Chondrocyte (in vitro differentiated cells): ENCODE results near the gene NPTX1. TPM values are rescaled to one million over a fixed set of nuclear protein-coding genes. Genes with fewer than 3 reads are reported as not detected.

Experiments
- DNase-seq: peaks from one replicate; pipeline ENCODE4 v3.0.0; 2021; ENCODE audit warnings: mixed read lengths, low spot score
- H3K27ac Mint-ChIP-seq: one replicate; pipeline ENCODE4 v1.8.0; 2021; ENCODE audit warnings: mild to moderate bottlenecking, moderate library complexity, mixed read lengths; ENCODE audit not compliant: unreplicated experiment
- H3K27me3 Mint-ChIP-seq: 2 replicates; pipeline ENCODE4 v1.8.0; 2021; ENCODE audit warnings: low read depth, mixed read lengths
- H3K36me3 Mint-ChIP-seq: 2 replicates; pipeline ENCODE4 v1.8.0; 2021; ENCODE audit warnings: low read depth, mixed read lengths
- H3K4me1 Mint-ChIP-seq: 2 replicates; pipeline ENCODE4 v1.8.0; 2021; ENCODE audit warnings: low read depth, mild to moderate bottlenecking, mixed read lengths
- H3K4me3 Mint-ChIP-seq: one replicate; pipeline ENCODE4 v1.8.0; 2021; ENCODE audit warnings: mild to moderate bottlenecking, moderate library complexity, mixed read lengths; ENCODE audit not compliant: unreplicated experiment
- H3K9me3 Mint-ChIP-seq: 2 replicates; pipeline ENCODE4 v1.8.0; 2021; ENCODE audit warnings: low read depth, mixed read lengths
- CTCF ChIP-seq: fragments of 200-600 bp; sonication (generic); IDR thresholded peaks from 2 replicates; pipeline ENCODE4 v1.5.0; 2021; ENCODE audit warnings: antibody characterized with exemption, mild to moderate bottlenecking, moderate library complexity
- total RNA-seq: library from RNA; stranded (reverse); gene quantifications from 3 replicates; pipeline ENCODE4 v1.2.1, GENCODE V29; 2021

Gene NPTX1
- total RNA-seq, 1 donor from 2014 or later = 16.5 TPM

GRCh38 chr17:80424878-80425765 is 51.3 kb downstream of the NPTX1 start:
- peaks cover under 1% of the 10 kb centered on the region for H3K36me3 Mint-ChIP-seq
- DNase-seq = peak; percentile 92
- no peaks in the 10 kb centered on the region for H3K27me3 Mint-ChIP-seq
- no peaks in the 10 kb centered on the region for H3K4me1 Mint-ChIP-seq
- H3K27ac Mint-ChIP-seq = no peak overlapping the region
- no peaks in the 10 kb centered on the region for H3K9me3 Mint-ChIP-seq
- H3K4me3 Mint-ChIP-seq = no peak overlapping the region
- no peak for TF ChIP-seq CTCF

GRCh38 chr17:80424261-80424660 is 52.1 kb downstream of the NPTX1 start:
- Mint-ChIP-seq H3K4me1 (no peaks in the 10 kb centered on the region), H3K9me3 (no peaks in the 10 kb centered on the region), H3K4me3 (no peak overlapping the region), H3K27ac (no peak overlapping the region), H3K27me3 (no peaks in the 10 kb centered on the region), H3K36me3 (no peaks in the 10 kb centered on the region)
- TF ChIP-seq CTCF = no peak
- DNase-seq = peak; percentile 68

- Mint-ChIP-seq H3K4me1 (no peaks in the 10 kb centered on the region), H3K27ac (no peak overlapping the region), H3K9me3 (no peaks in the 10 kb centered on the region), H3K27me3 (no peaks in the 10 kb centered on the region), H3K36me3 (no peaks in the 10 kb centered on the region), H3K4me3 (no peak overlapping the region)
- DNase-seq = peak; percentile 76
- no peak for TF ChIP-seq CTCF
Measured at GRCh38 chr17:80423536-80424225, 52.7 kb downstream of the NPTX1 start.

- Mint-ChIP-seq H3K27me3 (no peaks in the 10 kb centered on the region), H3K27ac (no peak overlapping the region), H3K36me3 (peaks cover 3% of the 10 kb centered on the region), H3K4me1 (peaks cover under 1% of the 10 kb centered on the region), H3K9me3 (no peaks in the 10 kb centered on the region), H3K4me3 (no peak overlapping the region)
- DNase-seq = peak; percentile 62
- TF ChIP-seq CTCF = no peak
Measured at GRCh38 chr17:80422981-80423380, 53.4 kb downstream of the NPTX1 start.

GRCh38 chr17:80422276-80422675 is 54.1 kb downstream of the NPTX1 start:
- H3K9me3 Mint-ChIP-seq = no peaks in the 10 kb centered on the region
- H3K27ac Mint-ChIP-seq = no peak overlapping the region
- no peaks in the 10 kb centered on the region for H3K27me3 Mint-ChIP-seq
- peaks cover 4% of the 10 kb centered on the region for H3K4me1 Mint-ChIP-seq
- no peak overlapping the region for H3K4me3 Mint-ChIP-seq
- peaks cover 5% of the 10 kb centered on the region for H3K36me3 Mint-ChIP-seq
- peak; percentile 86 for DNase-seq
- TF ChIP-seq CTCF = no peak
